CD4-positive, alpha-beta memory T cell (primary cell): Measurements from ENCODE around the gene EFCAB12. TPM values are rescaled to one million over a fixed set of nuclear protein-coding genes. Genes with fewer than 3 reads are reported as not detected.

Source experiments
- CTCF ChIA-PET: fragments of 350-600 bp; sonication (Branson Sonifier 250); formaldehyde crosslinking; loops from one replicate; lab custom pipeline; 2021; ENCODE audit warnings: inconsistent platforms; ENCODE audit not compliant: partially characterized antibody; lab: Charles Lee
- POLR2A ChIA-PET: fragments of 350-600 bp; sonication (Branson Sonifier 250); formaldehyde crosslinking; loops from one replicate; lab custom pipeline; 2021; ENCODE audit not compliant: partially characterized antibody; lab: Charles Lee
- DNase-seq, 5 donors: peaks; one replicate each; pipeline versions ENCODE4 v3.0.0 to v3.0.0-alpha.2; 2020 to 2022; ENCODE audit warnings: mixed read lengths in 1 of 5
- H3K27ac ChIP-seq: one replicate; pipeline ENCODE4 v1.7.0; 2013; ENCODE audit warnings: low read depth, low read length
- H3K27me3 ChIP-seq: 2 replicates; pipeline ENCODE4 v1.7.0; 2013; ENCODE audit warnings: mild to moderate bottlenecking, low read length, moderate library complexity; ENCODE audit not compliant: insufficient read depth
- H3K36me3 ChIP-seq: 2 replicates; pipeline ENCODE4 v1.7.0; 2013; ENCODE audit warnings: mild to moderate bottlenecking, low read length, moderate library complexity; ENCODE audit not compliant: insufficient read depth
- H3K4me1 ChIP-seq: 2 replicates; pipeline ENCODE4 v1.7.0; 2013; ENCODE audit warnings: mild to moderate bottlenecking, low read length, moderate library complexity; ENCODE audit not compliant: insufficient read depth
- H3K4me3 ChIP-seq, 2 donors: one replicate each; pipeline ENCODE4 v1.7.0; 2013; ENCODE audit warnings: low read length in 2 of 2, mild to moderate bottlenecking in 1 of 2
- H3K9me3 ChIP-seq, 2 donors: one replicate each; pipeline ENCODE4 v1.7.0; 2013; ENCODE audit warnings: low read length in 2 of 2, control low read depth in 1 of 2; ENCODE audit not compliant: control insufficient read depth in 1 of 2
- H3K27ac Mint-ChIP-seq, 7 donors: one replicate each; pipeline ENCODE4 v1.8.0; 2020 to 2021; ENCODE audit warnings: mixed read lengths in 7 of 7, mild to moderate bottlenecking in 6 of 7, inconsistent platforms in 3 of 7, moderate library complexity in 3 of 7
- H3K27me3 Mint-ChIP-seq, 2 donors: one replicate each; pipeline ENCODE4 v1.8.0; 2020 to 2021; ENCODE audit warnings: mixed read lengths in 2 of 2
- H3K36me3 Mint-ChIP-seq, 2 donors: one replicate each; pipeline ENCODE4 v1.8.0; 2020 to 2021; ENCODE audit warnings: mixed read lengths in 2 of 2, inconsistent platforms in 1 of 2, mild to moderate bottlenecking in 1 of 2
- H3K4me1 Mint-ChIP-seq, 4 donors: one replicate each; pipeline ENCODE4 v1.8.0; 2020 to 2021; ENCODE audit warnings: mixed read lengths in 4 of 4, mild to moderate bottlenecking in 1 of 4
- H3K4me3 Mint-ChIP-seq, 8 donors: one replicate each; pipeline ENCODE4 v1.8.0; 2020 to 2021; ENCODE audit warnings: mixed read lengths in 8 of 8, mild to moderate bottlenecking in 7 of 8, moderate library complexity in 6 of 8, inconsistent platforms in 3 of 8
- H3K9me3 Mint-ChIP-seq, 8 donors: one replicate each; pipeline ENCODE4 v1.8.0; 2020 to 2021; ENCODE audit warnings: mixed read lengths in 8 of 8, mild to moderate bottlenecking in 5 of 8, inconsistent platforms in 3 of 8, moderate library complexity in 1 of 8
- intact Hi-C: fragments of 100-400 bp; cut with micrococcal nuclease; formaldehyde crosslinking; loops from one replicate; pipeline ENCODE4 v1.15.1; 2023
- polyA plus RNA-seq, 2 donors: library from polyadenylated mRNA; unstranded; fragments of 300-500 nt; fragmentation: Illumina TruSeq; gene quantifications; one replicate each; pipeline ENCODE4 v1.2.3, GENCODE V29; 2021
- total RNA-seq, 2 experiments: library from RNA; stranded (reverse); gene quantifications; one replicate each; pipeline ENCODE4 v1.2.3, GENCODE V29; 2021

Gene EFCAB12
- total and polyA plus RNA-seq, 4 experiments from 2014 or later: 0.09 to 1.6 (median 1.5) TPM; not detected in 1

DNA sequence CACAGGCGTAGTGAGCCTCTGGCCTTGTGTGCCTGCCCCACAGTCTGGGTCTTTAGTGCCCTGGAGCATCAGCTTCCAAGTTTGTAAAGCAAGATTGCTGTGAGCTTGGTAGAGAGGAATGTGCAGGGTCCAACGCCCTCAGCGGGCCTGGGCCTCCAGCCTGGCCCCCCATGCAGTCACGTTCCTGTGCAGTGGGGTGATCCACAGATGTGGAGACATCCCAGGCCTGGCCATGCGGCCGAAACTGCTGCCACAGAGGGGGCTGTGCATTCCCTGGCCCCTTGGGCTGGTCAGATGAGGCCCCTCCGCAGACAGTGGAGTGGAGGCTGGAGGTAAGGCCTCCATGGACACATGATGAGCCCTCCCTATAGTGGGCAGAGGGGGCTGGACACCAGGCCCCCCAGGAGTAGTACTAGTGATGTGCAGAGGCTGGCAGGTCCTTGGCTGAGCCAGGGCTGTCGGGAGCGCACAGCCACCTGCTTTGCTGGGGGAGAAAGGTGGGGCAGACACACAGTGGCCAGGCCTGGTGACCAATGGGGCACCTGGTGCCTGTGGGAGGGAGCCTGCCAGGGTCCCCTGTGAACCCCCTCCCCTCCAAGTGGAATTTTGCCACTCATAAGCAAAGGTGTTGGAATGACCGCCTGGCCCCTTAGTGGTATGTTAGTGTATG is 71.5 kb downstream of the EFCAB12 start:
- Mint-ChIP-seq H3K9me3 (no peaks in the 10 kb centered on the region), H3K27me3 (peaks cover 3% of the 10 kb centered on the region in 2 donors), H3K27ac (no peak overlapping the region), H3K4me1 (no peaks in the 10 kb centered on the region), H3K4me3 (no peak overlapping the region), H3K36me3 (no peaks in the 10 kb centered on the region)
- intact Hi-C loops: no loop called here
- Histone ChIP-seq H3K27me3 (no peaks in the 10 kb centered on the region), H3K27ac (no peak overlapping the region), H3K4me1 (no peaks in the 10 kb centered on the region), H3K36me3 (no peaks in the 10 kb centered on the region), H3K9me3 (no peaks in the 10 kb centered on the region), H3K4me3 (no peak overlapping the region)
- DNase-seq: no peak
- POLR2A ChIA-PET: no interaction called here
- CTCF ChIA-PET: interaction anchor here (0.9 kb wide), 1 partner anchor 22 kb away, joined by 4 read pairs; no protein-coding TSS in a partner anchor

DNA sequence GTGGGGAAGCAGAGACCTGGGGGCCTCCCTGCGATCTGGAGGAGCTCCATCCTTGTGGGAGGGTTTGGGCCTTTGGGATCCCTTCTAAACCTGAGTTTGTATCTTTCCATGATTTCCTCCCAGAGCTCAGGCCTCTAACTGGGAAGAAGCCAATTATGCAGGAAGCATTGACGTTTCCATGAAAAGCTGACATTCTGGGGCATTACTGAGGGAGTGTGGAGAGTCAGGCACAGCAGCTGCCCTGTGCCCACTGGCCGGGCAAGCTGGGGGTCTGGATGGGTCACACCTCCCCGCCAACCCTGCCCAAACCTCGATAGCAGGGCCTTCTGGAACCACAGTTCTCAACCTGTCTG is 74.9 kb downstream of the EFCAB12 start:
- CTCF ChIA-PET: no interaction called here
- POLR2A ChIA-PET: no interaction called here
- no peaks in the 10 kb centered on the region for H3K36me3 ChIP-seq
- DNase-seq: no peak
- Mint-ChIP-seq H3K36me3 (no peaks in the 10 kb centered on the region), H3K9me3 (no peaks in the 10 kb centered on the region), H3K27ac (no peak overlapping the region), H3K4me3 (no peak overlapping the region), H3K4me1 (no peaks in the 10 kb centered on the region), H3K27me3 (peaks cover 0 to 2% of the 10 kb centered on the region in 2 donors)
- no peaks in the 10 kb centered on the region for H3K9me3 ChIP-seq
- no peaks in the 10 kb centered on the region for H3K4me1 ChIP-seq
- intact Hi-C loops: no loop called here
- H3K27me3 ChIP-seq: no peaks in the 10 kb centered on the region
- H3K27ac ChIP-seq: no peak overlapping the region
- H3K4me3 ChIP-seq: no peak overlapping the region

- intact Hi-C loops: no loop called here
- ChIA-PET POLR2A (no interaction called here), CTCF (interaction anchor here (1.3 kb wide), 1 partner anchor 19 kb away, joined by 4 read pairs; no protein-coding TSS in a partner anchor)
- Mint-ChIP-seq H3K27ac (no peak overlapping the region), H3K27me3 (peaks cover 0 to 2% of the 10 kb centered on the region in 2 donors), H3K4me1 (no peaks in the 10 kb centered on the region), H3K4me3 (no peak overlapping the region), H3K9me3 (peaks cover 0 to 4% (median 0%) of the 10 kb centered on the region in 8 donors), H3K36me3 (no peaks in the 10 kb centered on the region)
- Histone ChIP-seq H3K27ac (no peak overlapping the region), H3K9me3 (no peaks in the 10 kb centered on the region), H3K36me3 (no peaks in the 10 kb centered on the region), H3K27me3 (no peaks in the 10 kb centered on the region), H3K4me1 (no peaks in the 10 kb centered on the region), H3K4me3 (no peak overlapping the region)
- DNase-seq: no peak
Observed at GRCh38 chr3:129352650-129353588, 75.5 kb downstream of the EFCAB12 start.

GRCh38 chr3:129352045-129352444 is 76.4 kb downstream of the EFCAB12 start:
- ChIA-PET CTCF (interaction anchor here (1.3 kb wide), 1 partner anchor 18 kb away, joined by 4 read pairs; no protein-coding TSS in a partner anchor), POLR2A (no interaction called here)
- H3K27ac Mint-ChIP-seq: no peak overlapping the region
- H3K36me3 Mint-ChIP-seq: no peaks in the 10 kb centered on the region
- no peaks in the 10 kb centered on the region for H3K4me1 Mint-ChIP-seq
- Histone ChIP-seq H3K4me1 (no peaks in the 10 kb centered on the region), H3K36me3 (no peaks in the 10 kb centered on the region), H3K27ac (no peak overlapping the region), H3K4me3 (no peak overlapping the region), H3K27me3 (no peaks in the 10 kb centered on the region), H3K9me3 (no peaks in the 10 kb centered on the region)
- peaks cover 0 to 4% (median 0%) of the 10 kb centered on the region in 8 donors for H3K9me3 Mint-ChIP-seq
- no peak overlapping the region for H3K4me3 Mint-ChIP-seq
- H3K27me3 Mint-ChIP-seq: no peaks in the 10 kb centered on the region
- DNase-seq: no peak
- intact Hi-C loops: no loop called here

Other genes starting within 250 kb of the EFCAB12 start
- 100 to 1,000 TPM; 369 to 400 TPM for gene CNBP, start 244.7 kb downstream of the EFCAB12 start, total RNA-seq
- gene CNBP, start 244.7 kb downstream of the EFCAB12 start, polyA plus RNA-seq: 1,000 to 10,000 TPM in 1 of 2 donors, 100 to 1,000 TPM in 1; 938 to 1,608 TPM
- gene COPG1, start 179.0 kb downstream of the EFCAB12 start, total RNA-seq: 100 to 1,000 TPM; 147 TPM
- 100 to 1,000 TPM in 1 of 2 donors, 10 to 100 TPM in 1; 67.4 to 111 TPM for gene COPG1, start 179.0 kb downstream of the EFCAB12 start, polyA plus RNA-seq
- gene HMCES, start 149.8 kb downstream of the EFCAB12 start, total RNA-seq: 10 to 100 TPM; 50.1 to 52.5 TPM
- gene HMCES, start 149.8 kb downstream of the EFCAB12 start, polyA plus RNA-seq: 100 to 1,000 TPM in 1 of 2 donors, 10 to 100 TPM in 1; 100.0 to 100 TPM
- gene MBD4, start 11.3 kb upstream of the EFCAB12 start, total RNA-seq: 10 to 100 TPM; 52.4 to 58.0 TPM
- gene MBD4, start 11.3 kb upstream of the EFCAB12 start, polyA plus RNA-seq: 10 to 100 TPM; 36.6 to 52.9 TPM
- gene IFT122, start 11.6 kb upstream of the EFCAB12 start, total RNA-seq: 10 to 100 TPM; 20.0 to 21.8 TPM
- 1 to 10 TPM; 5.3 to 5.8 TPM for gene IFT122, start 11.6 kb upstream of the EFCAB12 start, polyA plus RNA-seq
- not detected for gene RHO, start 100.0 kb upstream of the EFCAB12 start, total RNA-seq
- not detected for gene RHO, start 100.0 kb upstream of the EFCAB12 start, polyA plus RNA-seq
- not detected for gene H1-8, start 114.5 kb upstream of the EFCAB12 start, total RNA-seq
- gene H1-8, start 114.5 kb upstream of the EFCAB12 start, polyA plus RNA-seq: not detected
- gene PLXND1, start 178.0 kb upstream of the EFCAB12 start, total RNA-seq: 10 to 100 TPM; 71.4 to 72.5 TPM
- gene PLXND1, start 178.0 kb upstream of the EFCAB12 start, polyA plus RNA-seq: 1 to 10 TPM in 1 of 2 donors, under 1 TPM in 1; 0.03 to 8.9 TPM